Ascending aorta (tissue), 2 donors: Measurements from ENCODE around the gene WDR72. TPM values are rescaled to one million over a fixed set of nuclear protein-coding genes. Genes with fewer than 3 reads are reported as not detected.

Source experiments
- DNase-seq, 2 donors: peaks; one replicate each; pipeline ENCODE4 v3.0.0-alpha.2; 2019; ENCODE audit warnings: low spot score in 2 of 2
- H3K27ac ChIP-seq, 2 donors: fragments of 200-600 bp; sonication (generic); one replicate each; pipeline ENCODE4 v1.5.1; 2016 to 2017; ENCODE audit warnings: mild to moderate bottlenecking in 1 of 2
- H3K27me3 ChIP-seq: fragments of 200-600 bp; sonication (generic); one replicate; pipeline ENCODE4 v1.5.1; 2017
- H3K36me3 ChIP-seq, 2 donors: fragments of 200-600 bp; sonication (generic); one replicate each; pipeline ENCODE4 v1.5.1; 2016
- H3K4me1 ChIP-seq, 2 donors: fragments of 200-600 bp; sonication (generic); one replicate each; pipeline ENCODE4 v1.5.1; 2016 to 2017; ENCODE audit warnings: mild to moderate bottlenecking in 1 of 2
- H3K4me3 ChIP-seq, 2 donors: fragments of 200-600 bp; sonication (generic); one replicate each; pipeline ENCODE4 v1.5.1; 2016 to 2017; ENCODE audit warnings: mild to moderate bottlenecking in 1 of 2
- H3K9me3 ChIP-seq, 2 donors: fragments of 200-600 bp; sonication (generic); one replicate each; pipeline ENCODE4 v1.5.1; 2016
- intact Hi-C: fragments of 100-400 bp; cut with DNase I; formaldehyde crosslinking; loops from one replicate; pipeline ENCODE4 v1.15.1; 2023
- total RNA-seq: library from RNA; depleted of rRNA; stranded (reverse); fragments of >200 nt; gene quantifications from one replicate; pipeline ENCODE4 v1.1.0, GENCODE V29; 2016
- TF ChIP-seq, protein P1 (sequence below), 3 experiments: fragments of 200-600 bp in 2 of 3; fragments of 450-650 bp in 1 of 3; sonication (generic) in 2 of 3; IDR thresholded peaks; one replicate each; pipeline ENCODE4 v1.5.1; 2016 to 2019; ENCODE audit warnings: antibody characterized with exemption in 3 of 3, mild to moderate bottlenecking in 1 of 3, moderate library complexity in 1 of 3

Gene WDR72
- total RNA-seq, 1 donor from 2014 or later = not detected

DNA sequence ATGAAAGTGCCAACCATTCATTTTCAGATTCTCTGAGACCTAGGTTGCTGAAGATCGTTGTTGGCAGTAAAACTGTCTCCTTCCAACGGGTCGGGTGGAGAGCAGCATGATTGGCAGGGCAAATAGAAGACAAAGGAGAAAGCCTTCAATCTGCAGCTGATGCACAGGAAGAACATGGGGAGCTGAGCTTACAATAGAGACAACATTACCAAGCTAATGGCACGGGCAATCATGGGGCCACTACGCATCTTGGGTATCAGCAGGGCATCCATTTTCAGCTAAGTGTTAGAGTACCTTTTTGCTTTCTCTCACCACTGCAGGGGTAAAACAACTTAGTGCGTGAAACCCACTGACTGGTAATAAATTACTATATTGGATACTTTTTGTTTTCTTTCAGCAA is 114.8 kb downstream of the WDR72 start:
- H3K4me1 ChIP-seq = no peaks in the 10 kb centered on the region
- TF ChIP-seq, protein P1, sequence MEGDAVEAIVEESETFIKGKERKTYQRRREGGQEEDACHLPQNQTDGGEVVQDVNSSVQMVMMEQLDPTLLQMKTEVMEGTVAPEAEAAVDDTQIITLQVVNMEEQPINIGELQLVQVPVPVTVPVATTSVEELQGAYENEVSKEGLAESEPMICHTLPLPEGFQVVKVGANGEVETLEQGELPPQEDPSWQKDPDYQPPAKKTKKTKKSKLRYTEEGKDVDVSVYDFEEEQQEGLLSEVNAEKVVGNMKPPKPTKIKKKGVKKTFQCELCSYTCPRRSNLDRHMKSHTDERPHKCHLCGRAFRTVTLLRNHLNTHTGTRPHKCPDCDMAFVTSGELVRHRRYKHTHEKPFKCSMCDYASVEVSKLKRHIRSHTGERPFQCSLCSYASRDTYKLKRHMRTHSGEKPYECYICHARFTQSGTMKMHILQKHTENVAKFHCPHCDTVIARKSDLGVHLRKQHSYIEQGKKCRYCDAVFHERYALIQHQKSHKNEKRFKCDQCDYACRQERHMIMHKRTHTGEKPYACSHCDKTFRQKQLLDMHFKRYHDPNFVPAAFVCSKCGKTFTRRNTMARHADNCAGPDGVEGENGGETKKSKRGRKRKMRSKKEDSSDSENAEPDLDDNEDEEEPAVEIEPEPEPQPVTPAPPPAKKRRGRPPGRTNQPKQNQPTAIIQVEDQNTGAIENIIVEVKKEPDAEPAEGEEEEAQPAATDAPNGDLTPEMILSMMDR (IDR thresholded peaks at IDR 0.05) = no peak
- no peak for DNase-seq
- intact Hi-C loops = no loop called here
- H3K27ac ChIP-seq = no peak overlapping the region
- no peaks in the 10 kb centered on the region for H3K36me3 ChIP-seq
- no peak overlapping the region for H3K4me3 ChIP-seq
- no peaks in the 10 kb centered on the region for H3K9me3 ChIP-seq
- no peaks in the 10 kb centered on the region for H3K27me3 ChIP-seq

DNA sequence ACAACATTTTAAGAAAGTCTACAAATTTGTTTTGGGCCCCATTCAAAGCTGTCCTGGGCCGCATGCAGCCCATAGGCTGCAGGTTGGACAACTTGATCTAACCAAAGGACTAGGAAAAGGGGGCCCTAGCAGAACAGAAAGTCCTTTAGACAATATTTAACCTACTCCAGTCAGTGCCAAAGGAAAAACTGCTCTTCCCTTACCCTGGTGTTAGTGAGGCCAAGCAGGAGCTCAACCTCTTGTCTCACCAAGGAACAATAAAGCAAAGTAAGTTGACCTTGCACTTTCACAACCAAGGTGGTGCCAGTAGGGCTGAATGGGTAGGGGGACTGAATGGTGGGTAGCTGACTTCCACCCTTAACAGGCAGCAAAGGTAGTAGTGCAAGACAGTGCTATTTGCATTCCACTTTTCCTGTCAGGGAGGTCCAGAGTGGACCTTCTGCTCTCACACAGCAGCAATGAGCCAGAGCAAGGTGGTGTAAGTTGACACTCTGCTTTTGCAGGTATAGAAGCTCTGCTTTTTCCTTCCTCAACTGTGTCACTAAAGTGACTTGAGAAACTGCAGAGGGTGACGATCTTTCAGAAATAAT is 124.9 kb downstream of the WDR72 start:
- no peak overlapping the region for H3K27ac ChIP-seq
- H3K4me3 ChIP-seq = no peak overlapping the region
- no peaks in the 10 kb centered on the region for H3K4me1 ChIP-seq
- intact Hi-C loops = no loop called here
- TF ChIP-seq, protein P1 (IDR thresholded peaks at IDR 0.05) = no peak
- H3K27me3 ChIP-seq = no peaks in the 10 kb centered on the region
- DNase-seq = no peak
- H3K9me3 ChIP-seq = peaks cover 0 to 4% of the 10 kb centered on the region in 2 donors
- H3K36me3 ChIP-seq = no peaks in the 10 kb centered on the region

DNA sequence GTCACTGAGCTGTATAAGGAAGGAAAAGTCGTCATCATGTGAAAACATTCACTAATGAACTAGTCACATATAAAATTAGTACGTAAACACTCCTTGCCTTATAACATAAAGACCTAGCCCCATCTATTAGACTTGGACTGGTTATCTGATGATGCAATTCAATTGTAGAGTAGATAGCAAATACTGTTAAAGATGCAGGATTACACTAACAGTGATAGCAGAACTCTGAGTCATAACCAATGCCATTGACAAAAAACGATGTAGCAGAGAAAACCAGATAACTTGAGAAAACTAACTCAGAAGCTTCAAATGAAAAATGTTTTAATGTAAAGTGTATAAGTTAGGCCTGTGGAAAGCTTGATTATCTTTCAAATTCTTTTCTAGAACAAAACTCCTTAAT is 132.2 kb downstream of the WDR72 start:
- H3K4me1 ChIP-seq = no peaks in the 10 kb centered on the region
- H3K27ac ChIP-seq = no peak overlapping the region
- no peaks in the 10 kb centered on the region for H3K36me3 ChIP-seq
- intact Hi-C loops = no loop called here
- TF ChIP-seq, protein P1 (IDR thresholded peaks at IDR 0.05) = no peak
- no peaks in the 10 kb centered on the region for H3K27me3 ChIP-seq
- H3K4me3 ChIP-seq = no peak overlapping the region
- no peak for DNase-seq
- peaks cover 0 to 3% of the 10 kb centered on the region in 2 donors for H3K9me3 ChIP-seq

DNA sequence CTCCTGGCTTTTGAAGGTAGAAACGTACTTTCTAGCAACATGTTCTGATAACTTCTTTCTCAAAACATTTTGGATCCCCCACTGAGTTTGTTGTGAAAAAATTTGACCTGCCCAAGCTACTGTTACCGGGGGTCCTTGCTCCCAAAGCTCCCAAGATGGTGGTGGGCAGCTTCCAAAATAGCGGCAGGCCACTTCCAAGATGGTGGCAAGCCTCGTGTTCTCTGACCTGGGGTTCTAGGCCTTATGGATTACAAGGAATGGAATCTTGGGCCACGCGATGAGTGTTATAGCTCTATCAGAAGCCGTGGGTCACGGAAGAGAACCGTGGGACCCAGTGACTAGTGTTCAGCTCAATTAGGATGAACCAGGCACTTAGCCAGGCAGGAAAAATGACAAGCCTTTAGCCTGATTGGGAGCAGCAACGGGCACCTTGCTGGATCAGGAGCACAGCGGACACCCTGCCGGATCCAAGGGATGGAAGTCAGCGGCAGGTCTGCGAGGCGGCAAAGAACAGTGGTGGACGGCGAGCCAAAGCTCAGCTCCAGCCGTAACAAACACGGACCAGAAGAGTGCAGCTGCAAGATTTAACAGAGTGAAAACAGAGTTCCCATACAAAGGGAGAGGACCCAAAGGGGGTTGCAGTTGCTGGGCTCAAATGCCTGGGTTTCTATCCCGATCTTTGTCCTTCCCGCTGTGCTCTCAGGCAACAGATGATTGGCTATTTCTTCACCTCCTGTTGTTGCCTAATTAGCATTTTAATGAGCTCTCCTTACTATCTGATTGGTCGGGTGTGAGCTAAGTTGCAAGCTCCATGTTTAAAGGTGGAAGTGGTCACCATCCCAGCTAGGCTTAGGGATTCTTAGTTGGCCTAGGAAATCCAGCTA is 133.3 kb downstream of the WDR72 start:
- Histone ChIP-seq H3K27ac (no peak overlapping the region), H3K4me1 (no peaks in the 10 kb centered on the region), H3K36me3 (no peaks in the 10 kb centered on the region), H3K9me3 (no peaks in the 10 kb centered on the region), H3K27me3 (no peaks in the 10 kb centered on the region), H3K4me3 (no peak overlapping the region)
- intact Hi-C loops = no loop called here
- no peak for DNase-seq
- TF ChIP-seq, protein P1 (IDR thresholded peaks at IDR 0.05) = no peak

DNA sequence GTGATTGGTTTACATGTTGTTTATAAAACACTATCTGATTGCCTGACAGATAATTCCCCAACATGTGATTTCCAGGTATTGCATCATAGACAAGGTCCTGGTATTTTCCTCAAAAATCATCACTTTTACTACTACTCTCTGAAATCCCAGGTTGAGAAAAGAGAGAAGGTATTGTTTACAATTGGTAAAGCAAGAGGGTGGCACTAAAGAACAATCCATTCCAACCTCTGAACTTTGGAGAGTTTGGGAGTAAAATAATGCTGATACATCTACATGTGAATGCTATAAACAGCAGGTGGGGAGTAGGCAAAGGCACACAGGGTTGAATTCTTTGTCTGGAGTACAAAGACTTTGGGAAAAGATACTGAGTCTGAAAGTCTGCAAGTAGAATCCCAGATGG is 134.2 kb downstream of the WDR72 start:
- TF ChIP-seq, protein P1 (IDR thresholded peaks at IDR 0.05) = no peak
- DNase-seq = no peak
- no peak overlapping the region for H3K27ac ChIP-seq
- no peak overlapping the region for H3K4me3 ChIP-seq
- no peaks in the 10 kb centered on the region for H3K27me3 ChIP-seq
- H3K4me1 ChIP-seq = no peaks in the 10 kb centered on the region
- intact Hi-C loops = no loop called here
- no peaks in the 10 kb centered on the region for H3K9me3 ChIP-seq
- H3K36me3 ChIP-seq = no peaks in the 10 kb centered on the region
